Measurements from ENCODE around the gene TADA1.

DNA sequence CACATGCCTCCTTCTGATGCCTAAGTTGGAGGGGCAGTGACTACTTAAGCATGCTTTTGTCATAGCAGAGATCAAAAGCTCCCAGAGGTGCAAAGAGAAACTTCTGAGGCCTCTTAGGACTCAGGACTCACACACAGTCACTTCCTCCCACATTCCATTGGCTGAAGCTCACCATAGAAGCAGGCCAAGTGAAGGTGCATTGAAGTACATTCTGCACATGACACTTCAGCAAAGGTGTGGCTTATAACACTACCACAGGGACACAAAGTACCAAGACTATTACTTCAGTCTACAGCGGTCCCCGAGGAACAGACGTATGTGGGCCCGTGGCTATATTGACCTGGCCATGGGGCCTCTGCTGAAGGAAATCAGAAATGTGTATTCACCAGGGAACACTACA, 39.3 kb downstream of the TADA1 start:
- TF ChIP-seq CTCF (IDR thresholded peaks at IDR 0.05 in 2 of 3, conservative IDR thresholded peaks at IDR 0.05 in 1 of 3; ENCODE audit: borderline replicate concordance in 1 of 3, insufficient read depth in 1 of 3, low read depth in 2 of 3, low read length in 2 of 3) (no peak), POLR2A (IDR thresholded peaks at IDR 0.05; ENCODE audit: borderline replicate concordance, extremely low read depth, insufficient read depth, insufficient read length) (no peak), SP1 (IDR thresholded peaks at IDR 0.05; ENCODE audit: low read depth) (no peak), YY1 (IDR thresholded peaks at IDR 0.05; ENCODE audit: extremely low read depth, insufficient replicate concordance, low read depth, low read length) (no peak), RAD21 (IDR thresholded peaks at IDR 0.05; ENCODE audit: low read depth) (no peak), CBX3 (IDR thresholded peaks at IDR 0.05; ENCODE audit: low read depth) (no peak), EZH2 (IDR thresholded peaks at IDR 0.05) (no peak), SIN3A (IDR thresholded peaks at IDR 0.05; ENCODE audit: low read depth) (no peak), POLR2AphosphoS5 (IDR thresholded peaks at IDR 0.05; ENCODE audit: low read depth, low read length) (no peak), SRF (IDR thresholded peaks at IDR 0.05; ENCODE audit: low read depth) (no peak), EGR1 (IDR thresholded peaks at IDR 0.05; ENCODE audit: low read depth) (no peak), ZNF274 (IDR thresholded peaks at IDR 0.05; ENCODE audit: low read depth, low read length) (no peak)
- TF ChIP-seq, protein P1, sequence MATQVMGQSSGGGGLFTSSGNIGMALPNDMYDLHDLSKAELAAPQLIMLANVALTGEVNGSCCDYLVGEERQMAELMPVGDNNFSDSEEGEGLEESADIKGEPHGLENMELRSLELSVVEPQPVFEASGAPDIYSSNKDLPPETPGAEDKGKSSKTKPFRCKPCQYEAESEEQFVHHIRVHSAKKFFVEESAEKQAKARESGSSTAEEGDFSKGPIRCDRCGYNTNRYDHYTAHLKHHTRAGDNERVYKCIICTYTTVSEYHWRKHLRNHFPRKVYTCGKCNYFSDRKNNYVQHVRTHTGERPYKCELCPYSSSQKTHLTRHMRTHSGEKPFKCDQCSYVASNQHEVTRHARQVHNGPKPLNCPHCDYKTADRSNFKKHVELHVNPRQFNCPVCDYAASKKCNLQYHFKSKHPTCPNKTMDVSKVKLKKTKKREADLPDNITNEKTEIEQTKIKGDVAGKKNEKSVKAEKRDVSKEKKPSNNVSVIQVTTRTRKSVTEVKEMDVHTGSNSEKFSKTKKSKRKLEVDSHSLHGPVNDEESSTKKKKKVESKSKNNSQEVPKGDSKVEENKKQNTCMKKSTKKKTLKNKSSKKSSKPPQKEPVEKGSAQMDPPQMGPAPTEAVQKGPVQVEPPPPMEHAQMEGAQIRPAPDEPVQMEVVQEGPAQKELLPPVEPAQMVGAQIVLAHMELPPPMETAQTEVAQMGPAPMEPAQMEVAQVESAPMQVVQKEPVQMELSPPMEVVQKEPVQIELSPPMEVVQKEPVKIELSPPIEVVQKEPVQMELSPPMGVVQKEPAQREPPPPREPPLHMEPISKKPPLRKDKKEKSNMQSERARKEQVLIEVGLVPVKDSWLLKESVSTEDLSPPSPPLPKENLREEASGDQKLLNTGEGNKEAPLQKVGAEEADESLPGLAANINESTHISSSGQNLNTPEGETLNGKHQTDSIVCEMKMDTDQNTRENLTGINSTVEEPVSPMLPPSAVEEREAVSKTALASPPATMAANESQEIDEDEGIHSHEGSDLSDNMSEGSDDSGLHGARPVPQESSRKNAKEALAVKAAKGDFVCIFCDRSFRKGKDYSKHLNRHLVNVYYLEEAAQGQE (IDR thresholded peaks at IDR 0.05; ENCODE audit: low read depth), result no peak
